ENCODE results near the gene TBX5.

GRCh38 chr12:114396869-114397719 lies 8.8 kb downstream of the TBX5 start:
- TF ChIP-seq CTCF (IDR thresholded peaks at IDR 0.05; ENCODE audit: low read depth, low read length, poor library complexity, severe bottlenecking) (no peak), EZH2phosphoT487 (IDR thresholded peaks at IDR 0.05; ENCODE audit: borderline replicate concordance, low read length) (no peak)

All from DOHH2 (cell line).